GM19025 (cell line): ENCODE results near the gene CCDC85B.
"Not testable (repeated sequence)": the region's sequence is repeated elsewhere in the genome, so short reads cannot be mapped to it uniquely, and the experiment has no call there.

Experiments used
- ATAC-seq: cut with Tn5 transposase; IDR thresholded peaks from one replicate; pipeline ENCODE4 v1.9.1; 2021; ENCODE audit warnings: mild to moderate bottlenecking, low read depth, moderate library complexity; ENCODE audit not compliant: unreplicated experiment

CCDC85B gene

DNA sequence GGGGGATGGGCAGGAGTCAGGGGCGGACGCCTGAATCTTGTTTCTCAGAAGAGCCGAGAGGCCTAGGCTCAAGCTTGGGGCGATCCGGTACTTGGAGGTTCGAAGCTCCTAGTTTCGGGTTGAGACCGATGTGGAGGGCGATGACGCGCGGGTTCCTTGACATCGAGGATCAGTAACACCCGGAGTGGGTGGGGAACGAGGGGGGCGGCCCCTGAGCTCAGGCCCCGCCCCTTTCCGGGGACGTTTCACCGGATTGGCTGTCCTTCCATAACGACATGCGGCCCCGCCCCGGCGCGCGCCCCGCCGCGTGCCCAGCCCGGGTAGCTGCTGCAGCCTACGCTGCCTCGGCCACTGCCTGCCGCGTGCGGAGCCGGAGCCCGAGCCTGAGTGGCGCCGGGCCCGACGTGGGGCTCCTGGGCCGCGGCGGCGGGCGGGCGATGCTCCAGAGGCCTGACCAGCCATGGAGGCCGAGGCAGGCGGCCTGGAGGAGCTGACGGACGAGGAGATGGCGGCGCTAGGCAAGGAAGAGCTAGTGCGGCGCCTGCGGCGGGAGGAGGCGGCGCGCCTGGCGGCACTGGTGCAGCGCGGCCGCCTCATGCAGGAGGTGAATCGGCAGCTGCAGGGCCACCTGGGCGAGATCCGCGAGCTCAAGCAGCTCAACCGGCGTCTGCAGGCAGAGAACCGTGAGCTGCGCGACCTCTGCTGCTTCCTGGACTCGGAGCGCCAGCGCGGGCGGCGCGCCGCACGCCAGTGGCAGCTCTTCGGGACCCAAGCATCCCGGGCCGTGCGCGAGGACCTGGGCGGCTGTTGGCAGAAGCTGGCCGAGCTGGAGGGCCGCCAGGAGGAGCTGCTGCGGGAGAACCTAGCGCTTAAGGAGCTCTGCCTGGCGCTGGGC, at the start of gene CCDC85B:
Gene CCDC85B (plus strand): TSS at position 350 of the 895 bp plus-strand sequence. CDS start 111 bp downstream, at position 461.
- peak; percentile 51 for ATAC-seq

GRCh38 chr11:65842144-65842543, 48.3 kb upstream of the CCDC85B start:
- no peak for ATAC-seq

GRCh38 chr11:65843811-65844210, 46.7 kb upstream of the CCDC85B start:
- no peak for ATAC-seq

- ATAC-seq: no peak
These were observed 46.1 kb upstream of the CCDC85B start for GRCh38 chr11:65844231-65844872.

DNA sequence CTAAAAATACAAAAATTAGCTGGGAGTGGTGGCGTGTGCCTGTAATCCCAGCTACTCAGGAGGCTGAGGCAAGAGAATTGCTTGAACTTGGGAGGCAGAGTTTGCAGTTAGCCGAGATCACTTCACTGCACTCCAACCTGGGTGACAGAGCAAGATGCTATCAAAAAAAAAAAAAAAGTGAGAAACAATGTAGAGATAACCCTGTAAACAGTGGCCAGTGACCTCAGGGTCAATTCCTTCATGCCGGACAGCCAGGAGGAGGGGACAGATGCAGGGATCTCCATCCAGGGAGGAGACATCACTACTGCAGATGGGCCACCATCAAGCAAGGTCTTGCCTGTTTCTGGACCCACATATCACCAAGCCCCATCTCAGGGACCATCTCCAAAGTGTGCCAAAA, 42.7 kb upstream of the CCDC85B start:
- no peak for ATAC-seq

- ATAC-seq: not testable (repeated sequence)
These were observed 41.8 kb upstream of the CCDC85B start for GRCh38 chr11:65848693-65849092.

DNA sequence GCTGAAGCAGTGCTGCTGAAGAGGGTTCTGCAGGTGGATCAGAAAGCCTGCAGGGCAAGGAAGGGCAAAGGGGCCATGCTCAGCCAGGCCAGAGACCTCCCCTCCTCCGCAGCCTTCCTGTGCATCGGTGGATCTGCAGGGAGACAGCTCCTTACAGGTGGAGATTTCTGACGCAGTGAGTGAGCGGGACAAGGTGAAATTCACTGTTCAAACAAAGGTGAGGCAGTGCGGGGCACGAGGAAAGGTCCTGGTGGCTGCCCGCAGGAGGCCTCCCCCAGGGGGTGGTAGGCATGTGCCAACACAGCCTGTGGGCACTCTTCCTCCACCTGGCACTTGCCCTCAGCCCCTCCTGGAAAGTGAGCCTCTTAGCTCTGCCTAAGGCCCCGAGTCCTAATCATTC, 41.1 kb upstream of the CCDC85B start:
- no peak for ATAC-seq

- no peak for ATAC-seq
These were observed 40.7 kb upstream of the CCDC85B start for GRCh38 chr11:65849771-65850216.

- no peak for ATAC-seq
These were observed 40.0 kb upstream of the CCDC85B start for GRCh38 chr11:65850217-65851082.

- ATAC-seq: no peak
These were observed 39.3 kb upstream of the CCDC85B start for GRCh38 chr11:65851083-65851579.

DNA sequence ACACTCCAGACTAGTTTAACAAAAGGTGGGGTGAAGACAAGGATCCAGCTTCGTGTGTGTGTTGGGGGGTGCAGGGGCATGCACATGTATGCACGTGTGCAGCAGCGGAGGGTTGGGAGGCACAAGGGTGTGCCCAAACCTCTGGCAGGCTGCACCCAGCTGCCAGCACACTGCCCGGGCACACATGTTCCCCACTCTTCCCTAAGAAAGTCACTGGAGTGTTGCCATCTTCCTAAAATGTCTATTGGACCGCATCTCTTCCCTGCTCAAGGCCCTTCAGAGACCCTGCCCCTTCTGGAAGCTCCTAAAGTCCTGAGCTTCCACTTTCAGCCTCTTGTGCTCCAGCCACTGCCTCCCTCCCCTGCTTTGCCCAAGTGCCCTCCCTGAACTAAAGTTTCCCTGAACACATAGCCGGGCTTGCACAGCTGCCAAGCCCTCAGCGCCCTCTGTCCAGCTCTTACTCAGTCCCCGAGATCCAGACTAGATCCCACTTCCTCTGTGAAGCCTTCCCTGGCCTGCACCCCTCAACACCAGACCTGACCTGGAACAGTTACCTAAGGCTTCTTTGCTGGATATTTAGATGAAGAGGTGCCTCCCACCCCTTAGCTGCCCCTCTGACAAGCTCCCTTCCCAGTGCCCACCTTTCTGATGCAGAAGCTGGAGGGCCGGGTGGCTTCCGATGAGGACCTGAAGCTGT, 38.5 kb upstream of the CCDC85B start:
- no peak for ATAC-seq

GRCh38 chr11:65852508-65853245, 37.8 kb upstream of the CCDC85B start:
- no peak for ATAC-seq

DNA sequence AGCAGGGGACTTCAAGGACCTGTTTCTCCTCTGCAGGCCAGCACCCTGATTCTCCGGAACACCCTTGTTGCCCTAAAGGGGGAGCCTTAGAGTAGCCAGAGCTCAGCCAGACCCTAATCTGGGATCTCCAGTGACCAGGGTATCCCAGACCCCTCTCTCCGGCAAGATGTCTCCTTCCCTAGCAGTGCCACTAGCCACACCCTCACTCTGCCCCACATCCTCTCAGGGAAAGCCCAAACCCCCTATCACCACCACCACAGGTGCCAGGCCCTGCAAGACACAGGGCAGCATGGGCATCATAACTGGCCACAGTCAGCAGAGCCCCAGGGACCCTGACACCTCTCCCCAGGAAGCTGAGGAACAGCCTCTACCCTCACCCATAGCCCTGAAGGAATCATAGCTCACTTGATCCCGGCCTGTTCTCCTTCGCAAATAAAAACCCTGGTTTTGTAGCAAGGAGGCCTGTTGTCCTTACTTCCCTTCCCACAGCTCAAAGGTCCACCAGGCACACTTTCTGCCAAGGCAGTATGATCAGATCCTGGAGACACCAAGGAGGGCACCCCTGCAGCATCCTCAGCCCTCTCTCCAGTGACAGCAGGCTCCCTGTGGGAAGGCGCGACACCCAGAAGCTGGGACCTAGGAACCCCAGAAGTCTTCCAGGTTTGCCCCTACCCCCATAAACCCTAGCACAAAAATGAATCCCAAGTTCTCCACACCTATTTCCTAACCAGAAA, 37.1 kb upstream of the CCDC85B start:
- ATAC-seq: no peak

DNA sequence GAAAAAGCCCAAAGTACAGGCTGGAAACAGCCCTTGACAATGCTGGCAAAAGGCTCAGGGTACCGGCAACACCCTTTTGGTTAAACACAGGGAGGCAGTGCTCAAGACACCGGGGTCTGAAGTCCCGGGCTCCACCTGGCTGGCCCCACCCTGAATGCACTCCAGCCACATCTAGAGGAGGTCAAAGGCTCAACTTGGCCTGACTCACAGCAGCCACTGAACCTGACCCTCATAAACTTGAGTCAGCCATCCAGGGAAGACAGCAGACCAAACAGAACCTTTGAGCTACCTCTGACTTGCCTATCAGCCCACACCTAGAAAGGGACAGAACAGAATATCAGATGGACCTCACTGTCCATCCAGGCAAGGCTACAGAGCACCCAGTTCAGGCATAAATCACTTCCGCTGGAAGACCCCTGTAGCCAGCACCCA, 36.3 kb upstream of the CCDC85B start:
- no peak for ATAC-seq

GRCh38 chr11:65854852-65855837, 35.3 kb upstream of the CCDC85B start:
- ATAC-seq: no peak

GRCh38 chr11:65855927-65856363, 34.5 kb upstream of the CCDC85B start:
- no peak for ATAC-seq
